Heart left ventricle (tissue), 16 donors: ENCODE measurements around the gene CLK2. TPM values are rescaled to one million over a fixed set of nuclear protein-coding genes. Genes with fewer than 3 reads are reported as not detected.

Experiments
- ATAC-seq, 4 donors: fragments of 200-7000 bp; cut with Tn5 transposase; one replicate each; pipeline ENCODE4 v1.9.1; 2020 to 2022; ENCODE audit warnings: moderate library complexity in 4 of 4, mild to moderate bottlenecking in 3 of 4, moderate number of reproducible peaks in 1 of 4
- DNase-seq, 5 donors: peaks; one replicate each; pipeline ENCODE4 v3.0.0-alpha.2; 2020
- H3K27ac ChIP-seq, 12 donors: fragments of 200-600 bp; sonication (generic) in 4 of 12; one replicate each; pipeline versions ENCODE4 v1.5.0 to v1.8.0; 2016 to 2022; ENCODE audit warnings: mild to moderate bottlenecking in 2 of 12
- H3K27me3 ChIP-seq, 9 donors: fragments of 200-600 bp; sonication (generic) in 2 of 9; one replicate each; pipeline versions ENCODE4 v1.5.1 to v1.8.0; 2016 to 2022; ENCODE audit warnings: mild to moderate bottlenecking in 3 of 9
- H3K36me3 ChIP-seq, 9 donors: fragments of 200-600 bp; sonication (generic) in 2 of 9; one replicate each; pipeline versions ENCODE4 v1.5.0 to v1.8.0; 2018 to 2022; ENCODE audit warnings: mild to moderate bottlenecking in 2 of 9
- H3K4me1 ChIP-seq, 12 donors: fragments of 200-600 bp; sonication (generic) in 4 of 12; one replicate each; pipeline versions ENCODE4 v1.5.0 to v1.8.0; 2016 to 2022; ENCODE audit warnings: mild to moderate bottlenecking in 3 of 12
- H3K4me3 ChIP-seq, 12 donors: fragments of 200-600 bp; sonication (generic) in 4 of 12; one replicate each; pipeline versions ENCODE4 v1.5.0 to v1.8.0; 2017 to 2022; ENCODE audit warnings: mild to moderate bottlenecking in 9 of 12, moderate library complexity in 4 of 12
- H3K9me3 ChIP-seq, 12 donors: fragments of 200-600 bp; sonication (generic) in 4 of 12; one replicate each; pipeline versions ENCODE4 v1.5.0 to v1.8.0; 2016 to 2022; ENCODE audit warnings: mild to moderate bottlenecking in 1 of 12
- CTCF ChIP-seq, 12 donors: fragments of 200-600 bp; sonication (generic) in 4 of 12; IDR thresholded peaks; one replicate each; pipeline versions ENCODE4 v1.5.0 to v1.8.0; 2018 to 2022; ENCODE audit warnings: antibody characterized with exemption in 12 of 12, mild to moderate bottlenecking in 5 of 12
- POLR2A ChIP-seq, 2 donors: fragments of 450-650 bp; IDR thresholded peaks; one replicate each; pipeline ENCODE4 v1.6.1; 2017; ENCODE audit warnings: antibody characterized with exemption in 2 of 2, mild to moderate bottlenecking in 2 of 2, moderate library complexity in 2 of 2
- WGBS, 4 donors: extraction: QIAGEN DNeasy Blood & Tissue Kit in 2 of 4; methylation state at CpG; one replicate each; pipeline versions ENCODE4 v1.1.5 to v1.1.7; 2013 to 2018; 5-methylcytosine and 5-hydroxymethylcytosine counted together
- intact Hi-C, 10 donors: fragments of 100-400 bp; cut with DNase I; formaldehyde crosslinking; loops; one replicate each; pipeline versions ENCODE4 v1.11.1 to v1.14.2; 2022
- polyA plus RNA-seq, 2 donors: library from polyadenylated mRNA; stranded (reverse); fragments of 200-250 nt; gene quantifications; one replicate each; pipeline ENCODE4 v1.2.3, GENCODE V29; 2013
- total RNA-seq, 9 donors: library from RNA; depleted of rRNA in 2 of 9; stranded (reverse); fragments of >200 nt in 2 of 9; fragmentation: NEBNext Ultra II Directional in 3 of 9; extraction: Animal tissue kit (Norgen Biotek cat#: 25700) in 3 of 9; gene quantifications; one replicate each; pipeline versions ENCODE4 v1.1.0 to v1.2.4, GENCODE V29; 2016 to 2023
- donor health status: ischemic (EF 13 %, LVEDD 7.1; RV severe dilation, severe dysfunction).
- donor health status: healthy with polysubstance abuse.
- donor health status: DM: no; HTN: yes; CAD: no.
- donor health status: DM: no; HTN: no; CAD: no.
- donor health status: ischemic (EF 25% LVEDD 6.9; RV normal size, moderate dysfunction).
- donor health status: ischemic (EF 25% LVEDD 5.7; RV mildly dilated, moderate dysfunction).
- donor health status: healthy.
- donor health status: DM: yes; HTN: yes; CAD: no.
- donor health status: ischemic (EF 35%, LVEDD 5.7; RV mildly dilated, moderate dysfunction).
- donor health status: nonischemic (EF 11% LVEDD 7.7; RV severe dilation, severe dysfunction).
- donor health status: DM: yes; HTN: yes; CAD: no.
- donor health status: PGD.
- donor health status: ischemic (EF 29% LVEDD 5.4; RV normal size, mild dysfunction).
- donor health status: nonischemic (EF 23%, LVEDD 6.1; RV moderate dilation, normal function).

CLK2 gene
- total and polyA plus RNA-seq, 11 donors: 9.6 to 26.1 (median 17.2) TPM

- Histone ChIP-seq H3K27ac (peak overlapping the region in 11 of 12 donors; percentile 79 to 96 (median 89)), H3K4me3 (peak overlapping the region; percentile 22 to 77 (median 62)), H3K27me3 (no peaks in the 10 kb centered on the region), H3K9me3 (no peaks in the 10 kb centered on the region), H3K36me3 (no peaks in the 10 kb centered on the region), H3K4me1 (peaks cover 0 to 48% (median 17%) of the 10 kb centered on the region in 12 donors)
- 51 to 59% (median 55%) methylated on average over 9 of the region's 9 CpGs for WGBS, 4 donors
- DNase-seq (no peak), ATAC-seq (no peak)
- intact Hi-C loops: loop anchor here in 6 of 10 donors (5.0 to 10.0 kb wide), 2 partner anchors 51 to 53 kb away; partner anchors contain the start of genes KRTCAP2 (in 2 of the 6) and TRIM46 (in 2 of the 6)
- no peak for TF ChIP-seq POLR2A (IDR thresholded peaks at IDR 0.05)
- TF ChIP-seq CTCF (IDR thresholded peaks at IDR 0.05): no peak
These were observed 45.2 kb downstream of the CLK2 start for GRCh38 chr1:155228096-155228427.

GRCh38 chr1:155227261-155228095, 45.8 kb downstream of the CLK2 start:
- peak overlapping the region; percentile 42 to 96 (median 88) for H3K27ac ChIP-seq
- peaks cover 0 to 54% (median 17%) of the 10 kb centered on the region in 12 donors for H3K4me1 ChIP-seq
- H3K36me3 ChIP-seq: no peaks in the 10 kb centered on the region
- no peaks in the 10 kb centered on the region for H3K27me3 ChIP-seq
- no peaks in the 10 kb centered on the region for H3K9me3 ChIP-seq
- WGBS, 4 donors: 0 to 2% (median 1%) methylated on average over 30 to 42 of the region's 42 CpGs
- peak overlapping the region; percentile 22 to 77 (median 62) for H3K4me3 ChIP-seq
- DNase-seq (peak; percentile 98 to 99 (median 99)), ATAC-seq (peak; percentile 99)
- intact Hi-C loops: loop anchor here in 8 of 10 donors (2.0 to 10.0 kb wide), 4 partner anchors 19 to 53 kb away; partner anchors contain the start of genes KRTCAP2 (in 2 of the 8), MTX1 (in 2 of the 8) and TRIM46 (in 2 of the 8)
- TF ChIP-seq CTCF (IDR thresholded peaks at IDR 0.05) (no peak), POLR2A (IDR thresholded peaks at IDR 0.05) (peak in 1 of 2 donors; percentile 81)

- Histone ChIP-seq H3K27ac (peak overlapping the region; percentile 24 to 92 (median 87)), H3K4me1 (peaks cover 0 to 59% (median 17%) of the 10 kb centered on the region in 12 donors), H3K27me3 (no peaks in the 10 kb centered on the region), H3K36me3 (no peaks in the 10 kb centered on the region), H3K9me3 (no peaks in the 10 kb centered on the region), H3K4me3 (peak overlapping the region; percentile 15 to 77 (median 62))
- DNase-seq (peak in 3 of 5 donors; percentile 39 to 71 (median 58)), ATAC-seq (peak; percentile 24 to 59 (median 40))
- WGBS, 4 donors: 0 to 1% (median 0%) methylated on average over 19 of the region's 19 CpGs
- intact Hi-C loops: loop anchor here in 8 of 10 donors (1.0 to 10.0 kb wide), 6 partner anchors 18 to 52 kb away; partner anchors contain the start of genes KRTCAP2 (in 2 of the 8), MTX1 (in 2 of the 8), TRIM46 (in 2 of the 8) and THBS3 (in 1 of the 8)
- TF ChIP-seq CTCF (IDR thresholded peaks at IDR 0.05) (peak in 1 of 12 donors; percentile 7), POLR2A (IDR thresholded peaks at IDR 0.05) (no peak)
These were observed 46.4 kb downstream of the CLK2 start for GRCh38 chr1:155226910-155227260.
